ENCODE measurements around the gene NEU4.

NEU4 gene

DNA sequence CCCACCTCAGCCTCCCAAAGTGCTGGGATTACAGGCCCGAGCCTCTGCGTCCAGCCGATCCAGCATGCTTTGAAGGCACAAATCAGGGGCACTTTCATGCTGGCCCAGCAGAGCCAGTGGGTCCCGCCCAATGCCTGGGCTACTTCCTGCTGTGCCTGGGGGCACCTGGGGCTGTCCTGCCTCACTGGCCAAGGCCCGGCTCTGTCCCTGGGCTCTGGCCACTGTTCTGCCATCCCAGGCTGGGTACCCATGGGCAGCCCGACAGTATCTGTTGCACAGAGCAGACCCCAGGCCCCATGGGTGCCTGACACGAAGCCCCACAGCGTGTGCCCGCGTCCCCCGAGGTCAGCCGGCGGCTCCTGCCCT, 39.2 kb upstream of the NEU4 start:
- H3K27ac Mint-ChIP-seq, result no peak overlapping the region
- no peak overlapping the region for H3K4me3 Mint-ChIP-seq
- no peak for DNase-seq
- peaks cover 38% of the 10 kb centered on the region for H3K4me1 Mint-ChIP-seq
- no peaks in the 10 kb centered on the region for H3K27me3 Mint-ChIP-seq (ENCODE audit: low read depth, poor library complexity)
- TF ChIP-seq, protein P1, sequence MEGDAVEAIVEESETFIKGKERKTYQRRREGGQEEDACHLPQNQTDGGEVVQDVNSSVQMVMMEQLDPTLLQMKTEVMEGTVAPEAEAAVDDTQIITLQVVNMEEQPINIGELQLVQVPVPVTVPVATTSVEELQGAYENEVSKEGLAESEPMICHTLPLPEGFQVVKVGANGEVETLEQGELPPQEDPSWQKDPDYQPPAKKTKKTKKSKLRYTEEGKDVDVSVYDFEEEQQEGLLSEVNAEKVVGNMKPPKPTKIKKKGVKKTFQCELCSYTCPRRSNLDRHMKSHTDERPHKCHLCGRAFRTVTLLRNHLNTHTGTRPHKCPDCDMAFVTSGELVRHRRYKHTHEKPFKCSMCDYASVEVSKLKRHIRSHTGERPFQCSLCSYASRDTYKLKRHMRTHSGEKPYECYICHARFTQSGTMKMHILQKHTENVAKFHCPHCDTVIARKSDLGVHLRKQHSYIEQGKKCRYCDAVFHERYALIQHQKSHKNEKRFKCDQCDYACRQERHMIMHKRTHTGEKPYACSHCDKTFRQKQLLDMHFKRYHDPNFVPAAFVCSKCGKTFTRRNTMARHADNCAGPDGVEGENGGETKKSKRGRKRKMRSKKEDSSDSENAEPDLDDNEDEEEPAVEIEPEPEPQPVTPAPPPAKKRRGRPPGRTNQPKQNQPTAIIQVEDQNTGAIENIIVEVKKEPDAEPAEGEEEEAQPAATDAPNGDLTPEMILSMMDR (IDR thresholded peaks at IDR 0.05), result no peak
- no peaks in the 10 kb centered on the region for H3K36me3 Mint-ChIP-seq (ENCODE audit: low read depth)
- H3K9me3 Mint-ChIP-seq, result no peaks in the 10 kb centered on the region

DNA sequence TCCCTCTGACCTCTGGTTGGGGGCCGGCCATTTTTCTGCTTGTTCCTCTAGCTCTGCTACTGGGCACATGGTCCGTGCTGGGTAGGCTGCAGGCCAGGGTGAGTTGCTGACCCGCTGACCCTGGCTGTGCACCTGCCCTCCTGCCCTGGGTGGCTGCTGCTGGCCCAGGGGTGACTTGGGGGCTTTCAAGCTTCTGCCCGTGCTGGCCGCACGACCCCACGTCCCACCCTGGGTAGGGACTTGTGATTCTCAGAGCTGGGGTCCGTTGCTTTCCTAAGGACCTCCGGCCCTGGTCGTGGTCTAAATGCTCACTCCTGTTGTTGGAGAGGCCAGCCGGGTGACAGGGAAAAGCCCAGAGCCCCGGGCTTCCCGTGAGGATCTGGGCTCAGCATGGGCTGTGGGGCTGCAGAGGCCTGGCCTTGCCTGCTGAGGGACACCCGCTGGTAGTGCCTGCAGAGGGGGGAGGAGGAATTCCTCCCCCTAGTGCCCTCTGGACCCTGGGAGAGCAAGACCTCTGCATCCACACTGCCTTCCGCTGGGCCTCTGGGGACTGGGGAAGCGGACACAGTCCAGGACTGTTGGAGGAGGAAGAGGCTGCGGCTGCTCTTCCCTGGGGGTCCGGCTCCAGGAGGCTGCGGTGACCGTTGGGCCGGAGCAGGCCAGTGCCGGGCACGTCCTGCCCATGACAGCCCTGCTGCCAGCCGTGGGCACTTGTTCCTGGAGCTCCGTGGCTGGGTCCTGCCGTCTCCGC, 38.6 kb upstream of the NEU4 start:
- Mint-ChIP-seq H3K27ac (peak overlapping the region; percentile 90), H3K9me3 (no peaks in the 10 kb centered on the region), H3K4me1 (peaks cover 40% of the 10 kb centered on the region), H3K36me3 (ENCODE audit: low read depth) (no peaks in the 10 kb centered on the region), H3K4me3 (no peak overlapping the region), H3K27me3 (ENCODE audit: low read depth, poor library complexity) (no peaks in the 10 kb centered on the region)
- DNase-seq, result peak; percentile 33
- TF ChIP-seq, protein P1 (IDR thresholded peaks at IDR 0.05), result no peak

DNA sequence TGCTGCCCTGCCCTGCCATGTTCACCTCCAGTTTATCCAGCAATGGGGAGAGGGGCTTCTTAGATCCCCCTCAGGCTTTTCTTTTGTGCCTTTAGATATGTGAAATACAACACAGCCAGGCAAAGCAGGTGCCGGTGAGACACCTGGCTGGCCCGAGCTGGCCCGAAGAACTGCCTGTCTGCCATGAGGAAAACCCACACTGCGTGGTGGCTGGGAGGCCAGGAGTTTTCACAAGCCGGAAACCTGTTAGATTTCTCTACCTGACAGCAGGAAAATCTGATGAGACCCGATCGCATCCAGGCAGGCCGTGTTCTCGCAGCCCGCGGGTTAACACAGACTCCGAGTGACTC, 38.1 kb upstream of the NEU4 start:
- TF ChIP-seq, protein P1 (IDR thresholded peaks at IDR 0.05), result no peak
- no peak for DNase-seq
- Mint-ChIP-seq H3K36me3 (ENCODE audit: low read depth) (no peaks in the 10 kb centered on the region), H3K27ac (peak overlapping the region; percentile 90), H3K4me1 (peaks cover 45% of the 10 kb centered on the region), H3K9me3 (no peaks in the 10 kb centered on the region), H3K27me3 (ENCODE audit: low read depth, poor library complexity) (no peaks in the 10 kb centered on the region), H3K4me3 (no peak overlapping the region)

DNA sequence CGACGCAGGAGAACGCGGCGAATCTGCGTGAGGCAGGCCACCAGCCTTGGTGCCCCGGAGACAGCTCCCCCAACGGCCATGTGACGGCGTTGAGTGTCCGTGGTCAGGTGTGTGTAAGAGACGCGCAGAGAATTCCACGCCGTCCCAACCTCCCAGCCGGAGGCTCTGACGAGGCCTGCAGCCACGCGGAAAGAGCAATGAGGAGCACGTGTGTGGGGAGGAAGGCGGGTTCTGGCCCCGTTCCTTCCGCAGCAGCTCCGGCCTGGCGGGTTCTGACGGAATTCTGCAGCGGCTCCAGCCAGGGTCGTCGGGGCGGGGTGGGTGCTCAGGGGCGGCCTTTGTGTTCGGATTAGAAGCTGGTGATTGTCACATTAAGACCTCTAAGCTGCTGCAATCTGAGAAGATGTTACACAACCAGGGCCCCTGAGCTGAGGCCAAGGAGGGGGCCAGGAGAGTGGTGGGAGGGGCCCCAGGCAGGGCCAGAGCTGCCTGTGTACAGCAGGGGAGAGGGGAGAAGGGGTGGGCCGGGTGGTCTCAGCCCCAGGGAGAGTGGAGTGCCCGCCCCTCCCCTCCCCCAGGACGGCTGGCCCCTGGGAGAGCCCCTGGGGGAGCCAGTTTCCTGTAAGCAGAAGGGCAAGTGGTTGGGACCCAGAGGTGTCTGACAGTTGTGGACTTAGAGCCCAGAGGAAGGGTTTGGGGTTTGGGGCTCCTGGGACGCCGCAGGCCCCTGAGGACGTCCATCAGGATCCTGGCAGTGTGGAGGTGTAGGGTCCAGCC, 37.5 kb upstream of the NEU4 start:
- H3K27ac Mint-ChIP-seq, result peak overlapping the region; percentile 92
- no peaks in the 10 kb centered on the region for H3K9me3 Mint-ChIP-seq
- DNase-seq, result no peak
- H3K36me3 Mint-ChIP-seq (ENCODE audit: low read depth), result no peaks in the 10 kb centered on the region
- H3K27me3 Mint-ChIP-seq (ENCODE audit: low read depth, poor library complexity), result no peaks in the 10 kb centered on the region
- peaks cover 48% of the 10 kb centered on the region for H3K4me1 Mint-ChIP-seq
- peak overlapping the region; percentile 65 for H3K4me3 Mint-ChIP-seq
- TF ChIP-seq, protein P1 (IDR thresholded peaks at IDR 0.05), result no peak

DNA sequence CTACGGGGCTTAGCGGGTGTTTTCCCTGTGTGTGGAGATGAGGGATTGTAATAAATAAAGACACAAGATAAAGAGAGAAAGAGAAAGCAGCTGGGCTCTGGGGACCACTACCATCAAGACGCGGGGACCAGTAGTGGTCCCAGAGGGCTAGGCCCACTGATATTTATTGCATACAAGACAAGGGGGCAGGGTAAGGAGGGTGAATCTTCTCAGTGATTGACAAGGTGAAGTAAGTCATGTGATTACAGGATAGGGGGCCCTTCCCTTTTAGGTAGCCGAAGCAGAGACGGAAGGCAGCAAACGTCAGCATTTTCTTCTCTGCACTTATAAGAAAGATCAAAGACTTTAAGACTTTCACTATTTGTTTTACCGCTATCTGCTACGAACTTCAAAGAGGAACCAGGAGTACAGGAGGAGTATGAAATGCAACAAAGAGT, 36.9 kb upstream of the NEU4 start:
- Mint-ChIP-seq H3K27me3 (ENCODE audit: low read depth, poor library complexity) (no peaks in the 10 kb centered on the region), H3K27ac (peak overlapping the region; percentile 92), H3K9me3 (no peaks in the 10 kb centered on the region), H3K4me1 (peaks cover 52% of the 10 kb centered on the region), H3K36me3 (ENCODE audit: low read depth) (no peaks in the 10 kb centered on the region), H3K4me3 (peak overlapping the region; percentile 65)
- TF ChIP-seq, protein P1 (IDR thresholded peaks at IDR 0.05), result no peak
- DNase-seq, result no peak
